Natural killer cell treated with Interleukin-12 subunit alpha and Interleukin-12 subunit beta and Interleukin-15 and Interleukin-18, amount 100 ng/mL, for 72 hours (primary cell): ENCODE data around the gene SH3PXD2B. TPM values are rescaled to one million over a fixed set of nuclear protein-coding genes. Genes with fewer than 3 reads are reported as not detected.
"Not testable (repeated sequence)": the region's sequence is repeated elsewhere in the genome, so short reads cannot be mapped to it uniquely, and the experiment has no call there.

Experiments used
- ATAC-seq, 2 donors: fragments of 150-1000 bp; cut with Tn5 transposase in 1 of 2; sonication (Bioruptor Pico), chemical (Tn5 transposase) in 1 of 2; 2 replicates each; pipeline ENCODE4 v1.10.0; 2021
- DNase-seq: peaks from one replicate; pipeline ENCODE4 v3.0.0; 2022; ENCODE audit warnings: low spot score
- H3K27ac Mint-ChIP-seq, 2 donors: 1 replicate in 1 of 2; 2 replicates in 1 of 2; pipeline ENCODE4 v1.8.0; 2022; ENCODE audit warnings: mixed read lengths in 2 of 2, mild to moderate bottlenecking in 1 of 2, moderate library complexity in 1 of 2
- H3K27me3 Mint-ChIP-seq, 2 donors: 1 replicate in 1 of 2; 2 replicates in 1 of 2; pipeline ENCODE4 v1.8.0; 2022; ENCODE audit warnings: mixed read lengths in 2 of 2
- H3K36me3 Mint-ChIP-seq: one replicate; pipeline ENCODE4 v1.8.0; 2022; ENCODE audit warnings: mixed read lengths
- H3K4me1 Mint-ChIP-seq, 2 donors: 1 replicate in 1 of 2; 2 replicates in 1 of 2; pipeline ENCODE4 v1.8.0; 2022; ENCODE audit warnings: low read depth in 2 of 2, mixed read lengths in 2 of 2, mild to moderate bottlenecking in 1 of 2
- H3K4me3 Mint-ChIP-seq: one replicate; pipeline ENCODE4 v1.8.0; 2022; ENCODE audit warnings: mixed read lengths
- H3K9me3 Mint-ChIP-seq: 2 replicates; pipeline ENCODE4 v1.8.0; 2022; ENCODE audit warnings: mixed read lengths
- total RNA-seq, 2 donors: library from RNA; stranded (reverse); gene quantifications; one replicate each; pipeline ENCODE4 v1.2.3, GENCODE V29; 2022

SH3PXD2B gene
- total RNA-seq, 2 donors from 2014 or later, result 0.08 to 0.33 TPM

DNA sequence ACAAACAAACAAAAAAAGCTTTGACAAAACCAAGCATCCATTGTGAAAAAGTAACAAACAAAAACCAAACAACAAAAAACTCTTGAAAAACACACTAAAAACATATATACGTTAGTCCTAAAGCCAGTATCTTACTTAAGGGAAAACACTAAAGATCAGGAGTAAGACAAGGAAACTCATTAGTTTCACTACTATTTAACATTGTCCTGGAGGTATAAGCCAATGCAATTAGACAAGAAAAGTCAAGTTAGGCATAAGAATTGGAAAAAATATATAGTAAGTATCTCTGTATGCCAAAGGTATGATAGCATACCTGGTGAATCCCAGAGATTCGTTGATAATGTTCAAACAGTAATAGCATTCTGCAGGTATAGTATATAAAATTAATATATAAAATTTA is 148.9 kb downstream of the SH3PXD2B start:
- DNase-seq, result no peak
- Mint-ChIP-seq H3K9me3 (no peaks in the 10 kb centered on the region), H3K36me3 (no peaks in the 10 kb centered on the region), H3K27ac (no peak overlapping the region), H3K27me3 (peaks cover 16 to 31% of the 10 kb centered on the region in 2 donors), H3K4me1 (no peaks in the 10 kb centered on the region), H3K4me3 (no peak overlapping the region)
- ATAC-seq, result no peak

DNA sequence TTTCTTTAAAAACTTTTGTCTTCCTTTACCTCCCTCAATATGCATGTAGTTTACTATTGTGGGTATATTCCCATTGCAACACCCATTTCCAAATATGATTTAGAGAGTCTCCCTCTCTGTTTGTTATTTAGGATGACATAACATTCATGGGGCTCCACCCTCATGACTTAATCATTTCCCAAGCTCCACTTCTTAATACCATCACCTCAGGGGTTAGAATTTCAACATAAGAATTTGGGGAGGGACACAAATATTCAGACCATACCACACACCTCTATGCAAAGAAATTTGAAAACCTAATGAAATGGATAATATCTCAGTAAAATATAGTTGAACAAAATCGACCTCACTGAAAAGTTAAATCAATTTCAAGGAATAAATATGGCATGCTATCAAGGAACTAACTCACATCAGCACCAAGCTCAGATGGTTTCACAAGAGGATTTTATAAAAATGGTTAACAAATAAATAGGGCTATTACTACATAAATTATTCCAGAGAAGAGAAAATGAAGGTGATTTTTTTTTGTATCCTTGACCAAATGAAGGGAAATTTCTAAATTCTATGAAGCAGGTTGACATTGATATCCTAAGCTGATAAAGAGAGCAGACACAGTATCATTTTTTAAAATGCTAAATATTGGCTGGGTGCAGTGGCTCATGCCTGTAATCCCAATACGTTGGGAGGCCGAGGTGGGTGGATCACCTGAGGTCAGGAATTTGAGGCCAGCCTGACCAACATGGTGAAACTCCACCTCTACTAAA is 150.6 kb downstream of the SH3PXD2B start:
- peaks cover 13 to 23% of the 10 kb centered on the region in 2 donors for H3K27me3 Mint-ChIP-seq
- no peaks in the 10 kb centered on the region for H3K4me1 Mint-ChIP-seq
- H3K27ac Mint-ChIP-seq, result no peak overlapping the region
- no peak for DNase-seq
- H3K9me3 Mint-ChIP-seq, result no peaks in the 10 kb centered on the region
- H3K36me3 Mint-ChIP-seq, result no peaks in the 10 kb centered on the region
- H3K4me3 Mint-ChIP-seq, result no peak overlapping the region
- no peak for ATAC-seq

DNA sequence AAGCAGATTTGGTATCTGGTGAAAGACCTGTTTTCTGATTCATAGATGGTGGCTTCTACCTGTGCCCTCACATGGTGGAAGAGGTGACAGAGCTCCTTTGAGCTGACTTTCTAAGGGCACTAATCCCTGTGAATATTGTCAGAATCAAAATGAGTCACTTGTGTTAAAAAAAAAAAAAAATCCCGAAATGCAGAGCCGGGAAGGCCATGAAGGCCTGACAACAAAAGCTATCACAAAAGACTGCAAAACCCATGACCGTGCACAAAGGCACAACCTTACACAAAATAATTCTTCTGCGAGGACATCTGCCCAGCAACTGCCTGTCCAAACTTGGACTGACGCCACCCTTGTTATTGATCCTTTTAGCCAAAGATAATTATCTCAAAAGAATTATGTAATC is 151.2 kb downstream of the SH3PXD2B start:
- Mint-ChIP-seq H3K27me3 (peaks cover 13 to 23% of the 10 kb centered on the region in 2 donors), H3K4me3 (no peak overlapping the region), H3K9me3 (no peaks in the 10 kb centered on the region), H3K27ac (no peak overlapping the region), H3K4me1 (no peaks in the 10 kb centered on the region), H3K36me3 (no peaks in the 10 kb centered on the region)
- ATAC-seq (no peak), DNase-seq (no peak)

DNA sequence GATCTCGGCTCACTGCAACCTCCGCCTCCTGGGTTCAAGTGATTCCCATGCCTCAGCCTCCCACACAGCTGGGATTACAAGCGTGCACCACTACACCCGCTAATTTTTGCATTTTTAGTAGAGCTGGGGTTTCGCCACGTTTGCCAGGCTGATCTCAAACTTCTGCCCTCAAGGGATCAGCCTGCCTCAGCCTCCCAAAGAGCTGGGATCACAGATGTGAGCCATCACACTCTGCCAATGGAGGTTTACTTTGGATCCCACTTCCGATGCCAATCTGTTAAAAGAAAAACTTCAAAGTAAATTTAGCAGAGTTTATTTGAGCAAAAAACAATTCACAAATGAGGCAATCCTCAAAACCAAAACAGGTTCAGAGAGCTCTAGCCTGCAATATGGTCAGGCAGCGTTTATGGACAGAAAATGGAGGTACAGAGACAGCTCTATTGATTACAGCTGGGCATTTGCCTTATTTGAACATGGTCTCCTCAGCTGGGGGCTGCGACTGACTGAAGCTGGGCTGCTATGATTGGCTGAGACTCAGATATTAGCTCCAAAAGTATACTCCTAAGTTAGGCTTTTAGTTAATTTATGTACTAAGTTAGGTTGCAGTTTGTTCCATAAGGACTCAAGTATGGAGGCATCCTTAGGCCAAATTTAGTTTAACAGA is 152.1 kb downstream of the SH3PXD2B start:
- DNase-seq (no peak), ATAC-seq (no peak)
- no peak overlapping the region for H3K27ac Mint-ChIP-seq
- peaks cover 11 to 16% of the 10 kb centered on the region in 2 donors for H3K27me3 Mint-ChIP-seq
- no peaks in the 10 kb centered on the region for H3K4me1 Mint-ChIP-seq
- H3K36me3 Mint-ChIP-seq, result no peaks in the 10 kb centered on the region
- H3K9me3 Mint-ChIP-seq, result no peaks in the 10 kb centered on the region
- H3K4me3 Mint-ChIP-seq, result no peak overlapping the region

DNA sequence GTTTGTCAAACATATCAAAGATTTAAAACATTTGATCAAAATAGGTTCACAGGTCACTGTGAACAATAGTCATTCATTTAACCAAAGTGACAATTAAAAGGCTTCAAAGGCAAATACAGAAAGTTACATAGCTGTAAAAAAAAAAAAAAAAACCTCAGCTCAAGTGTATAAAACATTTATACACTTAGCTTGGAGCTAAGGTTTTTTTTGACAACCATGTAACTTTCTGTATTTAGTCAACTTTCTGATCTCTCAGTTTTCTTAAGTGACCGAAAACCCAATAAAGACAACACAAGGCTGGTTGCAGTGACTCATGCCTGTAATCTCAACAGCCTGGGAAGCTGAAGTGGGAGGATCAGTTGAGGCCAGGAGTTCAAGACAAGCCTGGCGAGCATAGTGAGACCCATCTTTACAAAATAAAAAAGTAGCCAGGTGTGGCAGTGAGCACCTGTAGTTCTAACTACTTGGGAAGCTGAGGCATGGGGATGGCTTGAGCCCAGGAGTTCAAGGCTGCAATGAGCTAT is 154.3 kb downstream of the SH3PXD2B start:
- no peaks in the 10 kb centered on the region for H3K36me3 Mint-ChIP-seq
- H3K9me3 Mint-ChIP-seq, result no peaks in the 10 kb centered on the region
- DNase-seq (no peak), ATAC-seq (no peak)
- H3K27ac Mint-ChIP-seq, result no peak overlapping the region
- H3K27me3 Mint-ChIP-seq, result peaks cover 11 to 16% of the 10 kb centered on the region in 2 donors
- no peaks in the 10 kb centered on the region for H3K4me1 Mint-ChIP-seq
- no peak overlapping the region for H3K4me3 Mint-ChIP-seq

DNA sequence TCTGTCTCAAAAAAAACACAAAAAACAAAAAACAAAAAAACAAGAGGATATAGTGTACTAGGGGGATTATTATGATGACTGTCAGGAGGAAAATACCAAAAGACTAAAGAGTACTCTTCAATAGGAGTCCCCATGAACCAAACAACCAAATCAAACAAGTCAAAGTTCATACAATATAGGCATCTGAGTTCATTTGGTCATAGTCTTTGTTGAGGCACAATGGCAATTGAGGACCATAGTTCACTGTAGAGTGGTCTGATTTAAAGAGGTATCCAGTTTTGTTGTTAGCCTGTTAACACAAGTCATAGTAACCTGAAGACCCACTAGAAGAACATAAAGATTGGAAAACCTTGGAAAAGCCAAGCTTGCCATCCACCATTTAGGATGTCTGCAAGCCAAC is 159.5 kb downstream of the SH3PXD2B start:
- Mint-ChIP-seq H3K36me3 (no peaks in the 10 kb centered on the region), H3K4me3 (no peak overlapping the region), H3K27me3 (no peaks in the 10 kb centered on the region), H3K4me1 (no peaks in the 10 kb centered on the region), H3K27ac (no peak overlapping the region), H3K9me3 (no peaks in the 10 kb centered on the region)
- no peak for ATAC-seq
- no peak for DNase-seq

DNA sequence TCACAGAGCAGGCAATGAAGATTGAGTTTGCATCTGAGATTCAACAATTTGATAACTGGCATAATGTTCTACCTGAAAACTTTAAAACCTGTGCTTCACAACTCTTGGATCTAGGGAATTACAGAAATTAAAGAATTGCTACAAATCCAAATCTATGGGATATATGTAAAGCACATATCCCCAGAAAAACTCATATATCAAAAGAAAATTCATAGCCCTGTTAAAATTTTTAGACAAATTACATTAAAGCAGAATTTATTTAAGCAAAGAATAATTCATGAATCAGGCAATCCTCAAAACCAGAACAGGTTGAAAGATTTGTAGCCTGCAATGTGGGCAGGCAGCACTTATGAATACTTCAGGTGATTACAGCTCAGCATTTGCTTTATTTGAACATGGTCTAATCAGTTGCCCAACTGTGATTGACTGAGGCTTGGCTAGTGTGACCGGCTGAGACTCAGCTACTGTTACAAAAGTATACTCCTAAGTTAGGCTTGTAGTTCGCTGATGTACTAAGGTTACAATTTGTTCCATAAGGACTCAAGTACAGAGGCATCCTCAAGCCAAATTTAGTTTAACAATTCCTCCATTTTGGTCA is 160.5 kb downstream of the SH3PXD2B start:
- H3K36me3 Mint-ChIP-seq, result no peaks in the 10 kb centered on the region
- no peak overlapping the region for H3K4me3 Mint-ChIP-seq
- no peaks in the 10 kb centered on the region for H3K9me3 Mint-ChIP-seq
- H3K27me3 Mint-ChIP-seq, result no peaks in the 10 kb centered on the region
- H3K4me1 Mint-ChIP-seq, result no peaks in the 10 kb centered on the region
- H3K27ac Mint-ChIP-seq, result no peak overlapping the region
- ATAC-seq, result no peak
- DNase-seq, result no peak

DNA sequence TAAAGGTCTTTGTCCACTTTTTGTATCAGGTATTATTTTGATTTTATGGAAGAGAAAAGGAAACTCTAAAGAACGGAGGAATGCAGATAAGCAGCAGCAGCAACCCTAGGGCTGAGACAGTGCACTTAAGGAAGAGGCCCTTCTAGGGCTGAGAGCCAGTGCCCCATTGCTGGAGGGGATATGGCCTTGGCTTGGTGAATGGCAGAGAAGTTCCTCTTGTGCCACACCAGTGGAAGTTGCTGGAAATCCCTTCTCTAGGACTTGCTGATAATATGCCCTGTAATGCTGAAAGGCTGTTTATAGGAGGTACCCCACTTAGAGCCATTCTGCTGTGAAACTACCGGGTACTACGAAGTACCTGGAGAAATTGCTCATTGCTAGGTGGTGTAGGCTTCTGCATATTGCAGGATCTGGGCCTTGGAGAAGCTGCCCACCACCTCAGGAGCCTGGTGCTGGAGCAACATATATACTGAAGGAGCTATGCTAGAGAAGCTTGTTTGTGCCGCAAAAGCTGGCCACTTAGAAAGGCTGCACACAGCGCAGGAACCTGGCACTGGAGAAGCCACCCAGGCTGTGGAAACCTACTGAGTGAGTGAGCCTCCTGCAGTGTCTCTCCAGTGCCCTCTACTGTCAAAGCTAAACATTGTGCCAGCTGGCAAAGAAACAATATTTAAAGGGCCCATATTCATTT is 161.1 kb downstream of the SH3PXD2B start:
- H3K9me3 Mint-ChIP-seq, result no peaks in the 10 kb centered on the region

DNA sequence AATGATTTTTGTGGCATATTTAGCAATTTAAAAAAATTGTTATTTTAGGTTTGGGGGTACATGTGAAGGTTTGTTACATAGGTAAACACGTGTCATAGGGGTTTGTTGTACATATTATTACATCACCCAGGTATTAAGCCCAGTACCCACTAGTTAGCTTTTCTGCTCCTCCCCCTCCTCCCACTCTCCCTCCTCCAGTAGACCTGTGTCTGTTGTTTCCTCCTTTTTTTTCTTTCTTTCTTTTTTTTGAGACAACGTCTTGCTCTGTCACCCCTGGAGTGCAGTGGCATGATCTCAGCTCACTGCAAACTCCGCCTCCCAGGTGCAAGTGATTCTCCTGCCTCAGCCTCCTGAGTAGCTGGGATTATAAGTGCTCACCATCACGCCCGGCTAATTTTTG is 162.5 kb downstream of the SH3PXD2B start:
- H3K27me3 Mint-ChIP-seq, H3K27ac Mint-ChIP-seq, ATAC-seq, H3K36me3 Mint-ChIP-seq, H3K4me3 Mint-ChIP-seq, DNase-seq, H3K4me1 Mint-ChIP-seq, H3K9me3 Mint-ChIP-seq: not testable (repeated sequence)

More for the DNA sequence above, 161.1 kb downstream of the SH3PXD2B start:
- no peaks in the 10 kb centered on the region for H3K4me1 Mint-ChIP-seq
- no peaks in the 10 kb centered on the region for H3K27me3 Mint-ChIP-seq
- ATAC-seq (peak; percentile 82 to 89), DNase-seq (peak; percentile 64)
- no peaks in the 10 kb centered on the region for H3K36me3 Mint-ChIP-seq
- H3K27ac Mint-ChIP-seq, result no peak overlapping the region
- H3K4me3 Mint-ChIP-seq, result no peak overlapping the region

DNA sequence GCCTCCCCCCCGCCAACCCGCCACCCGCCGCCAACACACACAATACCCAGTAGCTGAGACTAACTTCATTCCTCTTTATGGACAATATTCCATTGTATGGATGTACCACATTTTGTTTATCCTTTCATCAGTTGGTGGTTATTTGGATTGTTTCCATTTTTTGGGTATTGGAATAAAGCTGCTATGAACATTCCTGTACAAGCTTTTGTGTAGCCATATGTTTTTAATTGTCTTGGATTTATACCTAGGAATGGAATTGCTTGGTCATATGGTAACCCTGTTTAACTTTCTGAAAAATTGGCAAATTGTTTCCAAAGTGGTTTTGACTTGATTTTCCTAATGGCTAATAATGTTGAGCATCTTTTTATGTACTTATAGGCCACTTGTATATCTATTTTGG is 165.9 kb downstream of the SH3PXD2B start:
- no peak for ATAC-seq
- no peak for DNase-seq
- Mint-ChIP-seq H3K4me1 (no peaks in the 10 kb centered on the region), H3K4me3 (no peak overlapping the region), H3K9me3 (no peaks in the 10 kb centered on the region), H3K27me3 (no peaks in the 10 kb centered on the region), H3K27ac (no peak overlapping the region), H3K36me3 (no peaks in the 10 kb centered on the region)

DNA sequence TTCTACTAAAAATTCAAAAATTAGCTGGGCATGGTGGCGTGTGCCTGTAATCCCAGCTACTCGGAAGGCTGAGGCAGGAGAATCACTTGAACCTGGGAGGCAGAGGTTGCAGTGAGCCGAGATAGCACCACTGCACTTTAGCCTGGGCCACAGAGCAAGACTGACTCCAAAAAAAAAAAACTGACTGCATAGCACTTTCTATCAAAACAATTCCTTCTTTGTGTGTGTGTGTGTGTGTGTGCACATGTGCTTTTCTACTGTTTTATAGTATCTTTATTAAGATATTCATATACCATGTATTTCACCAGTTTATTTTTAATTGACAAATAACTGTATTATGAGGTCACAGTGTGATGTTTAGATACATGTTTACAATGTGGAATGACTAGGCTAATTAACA is 167.2 kb downstream of the SH3PXD2B start:
- not testable (repeated sequence) for H3K27me3 Mint-ChIP-seq, H3K4me1 Mint-ChIP-seq, H3K4me3 Mint-ChIP-seq, H3K9me3 Mint-ChIP-seq, H3K36me3 Mint-ChIP-seq, ATAC-seq, DNase-seq, H3K27ac Mint-ChIP-seq

DNA sequence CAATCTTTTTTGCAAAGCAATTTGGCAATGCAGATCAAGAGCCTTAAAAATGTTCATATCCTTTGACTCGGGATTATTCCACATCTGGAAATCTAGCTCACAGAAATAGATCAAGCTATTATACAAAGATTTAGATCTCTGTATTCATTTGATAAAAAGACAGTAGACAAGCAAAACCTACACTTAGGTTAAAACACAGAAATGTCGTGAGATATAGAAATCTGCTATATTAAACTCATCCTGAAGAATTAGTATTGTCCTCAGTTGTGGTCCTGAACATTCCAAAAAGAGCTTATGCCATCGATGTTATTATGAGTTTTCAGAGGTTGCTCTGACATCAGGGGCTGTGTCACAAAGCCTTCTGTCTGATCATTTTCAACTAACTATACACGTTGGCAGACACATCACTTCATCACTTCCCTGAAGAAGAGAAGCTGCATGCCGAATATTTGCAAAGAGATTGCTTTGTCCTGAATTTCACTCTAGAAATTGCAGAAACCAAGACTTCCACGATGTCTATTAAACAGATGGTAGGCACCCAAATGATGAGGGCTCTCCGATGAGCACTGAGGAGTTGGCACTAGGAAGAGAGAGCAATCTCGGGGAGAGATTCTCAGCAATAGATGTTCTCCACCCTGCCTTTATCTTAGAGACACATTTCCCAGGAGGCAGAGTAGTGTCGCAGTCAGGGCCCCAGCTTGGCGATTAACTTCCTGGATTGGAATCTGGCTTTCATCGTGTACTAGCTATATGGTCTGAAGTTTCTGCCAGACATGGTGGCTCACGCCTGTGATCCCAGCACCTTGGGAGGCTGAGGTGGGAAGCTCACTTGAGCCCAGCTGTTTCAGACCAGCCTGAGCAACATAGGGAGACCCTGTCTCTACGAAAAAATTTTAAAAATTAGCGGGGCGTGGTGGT is 168.8 kb downstream of the SH3PXD2B start:
- peak overlapping the region in 1 of 2 donors; percentile 41 for H3K27ac Mint-ChIP-seq
- no peaks in the 10 kb centered on the region for H3K9me3 Mint-ChIP-seq
- H3K4me3 Mint-ChIP-seq, result peak overlapping the region; percentile 85
- ATAC-seq (no peak), DNase-seq (no peak)
- no peaks in the 10 kb centered on the region for H3K36me3 Mint-ChIP-seq
- peaks cover 10 to 16% of the 10 kb centered on the region in 2 donors for H3K4me1 Mint-ChIP-seq
- H3K27me3 Mint-ChIP-seq, result peaks cover 0 to 3% of the 10 kb centered on the region in 2 donors

DNA sequence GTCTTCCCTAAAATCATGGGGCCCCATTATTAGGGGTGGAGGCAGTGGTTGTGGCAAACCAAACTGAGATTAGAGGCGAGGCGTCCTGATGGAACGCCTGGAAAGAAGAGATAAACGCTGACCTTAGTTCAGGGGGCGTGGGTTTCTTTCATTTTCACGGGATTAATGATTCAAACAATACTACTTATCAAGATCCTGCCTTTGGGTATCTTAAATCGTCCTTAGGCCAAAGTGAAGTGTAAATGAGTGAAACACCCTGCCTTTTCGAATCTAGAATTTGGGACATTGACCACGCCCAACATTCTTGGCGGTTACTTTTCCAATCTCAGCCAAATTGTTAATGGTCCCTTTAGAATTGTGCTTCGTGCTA is 169.7 kb downstream of the SH3PXD2B start:
- ATAC-seq, result no peak
- no peak for DNase-seq
- H3K4me1 Mint-ChIP-seq, result peaks cover 10 to 16% of the 10 kb centered on the region in 2 donors
- H3K27ac Mint-ChIP-seq, result peak overlapping the region; percentile 41 to 89
- H3K36me3 Mint-ChIP-seq, result no peaks in the 10 kb centered on the region
- H3K9me3 Mint-ChIP-seq, result no peaks in the 10 kb centered on the region
- peaks cover 0 to 3% of the 10 kb centered on the region in 2 donors for H3K27me3 Mint-ChIP-seq
- peak overlapping the region; percentile 85 for H3K4me3 Mint-ChIP-seq
